Stimulated activated CD8-positive, alpha-beta memory T cell treated with anti-CD3 and anti-CD28 coated beads, Interleukin-12 subunit alpha, Interleukin-12 subunit beta, amount 100 ng/mL, for 24 hours (primary cell): ENCODE data around the gene ATP1B3.
"Not testable (repeated sequence)": the region's sequence is repeated elsewhere in the genome, so short reads cannot be mapped to it uniquely, and the experiment has no call there.

Source experiments
- DNase-seq: peaks from one replicate; pipeline ENCODE4 v3.0.0-alpha.2; 2020; ENCODE audit errors: extremely low read depth

ATP1B3 gene

GRCh38 chr3:141905129-141905528 lies 28.7 kb downstream of the ATP1B3 start:
- no peak for DNase-seq

GRCh38 chr3:141909408-141909807 lies 33.0 kb downstream of the ATP1B3 start:
- no peak for DNase-seq

- DNase-seq: not testable (repeated sequence)
Measured at GRCh38 chr3:141909986-141910385, 33.5 kb downstream of the ATP1B3 start.

GRCh38 chr3:141913150-141913811 lies 36.8 kb downstream of the ATP1B3 start:
- DNase-seq: no peak

GRCh38 chr3:141914311-141914710 lies 37.9 kb downstream of the ATP1B3 start:
- no peak for DNase-seq

GRCh38 chr3:141915016-141915415 lies 38.6 kb downstream of the ATP1B3 start:
- DNase-seq: no peak

GRCh38 chr3:141915766-141916165 lies 39.3 kb downstream of the ATP1B3 start:
- DNase-seq: no peak

- no peak for DNase-seq
Measured at GRCh38 chr3:141920701-141921100, 44.3 kb downstream of the ATP1B3 start.

GRCh38 chr3:141921316-141921715 lies 44.9 kb downstream of the ATP1B3 start:
- no peak for DNase-seq

GRCh38 chr3:141925677-141926076 lies 49.2 kb downstream of the ATP1B3 start:
- DNase-seq: not testable (repeated sequence)

- DNase-seq: no peak
Measured at GRCh38 chr3:141926929-141927328, 50.5 kb downstream of the ATP1B3 start.

GRCh38 chr3:141928631-141929270 lies 52.3 kb downstream of the ATP1B3 start:
- DNase-seq: no peak

- DNase-seq: no peak
Measured at GRCh38 chr3:141929341-141929995, 53.0 kb downstream of the ATP1B3 start.

GRCh38 chr3:141930801-141931200 lies 54.4 kb downstream of the ATP1B3 start:
- no peak for DNase-seq

GRCh38 chr3:141933421-141934300 lies 57.2 kb downstream of the ATP1B3 start:
- no peak for DNase-seq

GRCh38 chr3:141934354-141934753 lies 57.9 kb downstream of the ATP1B3 start:
- DNase-seq: no peak

- DNase-seq: no peak
Measured at GRCh38 chr3:141938011-141938500, 61.6 kb downstream of the ATP1B3 start.

- no peak for DNase-seq
Measured at GRCh38 chr3:141939759-141940158, 63.3 kb downstream of the ATP1B3 start.

- peak; percentile 5 for DNase-seq
Measured at GRCh38 chr3:141940194-141940776, 63.8 kb downstream of the ATP1B3 start.

- DNase-seq: no peak
Measured at GRCh38 chr3:141941093-141941492, 64.7 kb downstream of the ATP1B3 start.

- no peak for DNase-seq
Measured at GRCh38 chr3:141942006-141942405, 65.6 kb downstream of the ATP1B3 start.
